ENCODE data around the gene ATP6AP1. TPM values are rescaled to one million over a fixed set of nuclear protein-coding genes. Genes with fewer than 3 reads are reported as not detected.
A peak's percentile ranks its signal among the peaks of the same experiment; 100 is the strongest.

ATP6AP1 gene
- total and polyA plus RNA-seq, 9 of the 15 experiments (the other 6 are each of a cell fraction or from before 2014, with no cell fraction given): 8.3 to 90.5 (median 52.9) TPM

GRCh38 chrX:154443479-154443910 is 15.0 kb downstream of the ATP6AP1 start:
- ChIA-PET CTCF (ENCODE audit: low intra/inter-chr PET ratio) (no interaction called here), POLR2A (interaction anchor here (0.7 to 1.1 kb wide), 2 partner anchors 82 to 84 kb away, joined by 3 read pairs; no protein-coding TSS in a partner anchor)
- H3K9me3 ChIP-seq (replicated peaks; ENCODE audit: control insufficient read depth, insufficient read depth, low read depth, low read length): no peaks in the 10 kb centered on the region
- no peak overlapping the region for H2AFZ ChIP-seq (ENCODE audit: low read depth, low read length)
- peaks cover 3% of the 10 kb centered on the region for H3K9me1 ChIP-seq (ENCODE audit: control insufficient read depth, insufficient read depth, low read length)
- H3K4me2 ChIP-seq (ENCODE audit: insufficient read depth, low read length): peak overlapping the region; percentile 68
- H3K9ac ChIP-seq (ENCODE audit: insufficient read depth in 1 of 2, low read depth in 2 of 2, low read length in 2 of 2): peak overlapping the region; percentile 50 to 81; a peak in 3 of 4 replicates
- whole genome bisulfite sequencing (ENCODE audit: insufficient coverage, low coverage, missing lambda C conversion rate): 33% methylated on average over 10 of the region's 10 CpGs
- in situ Hi-C loops (cut with MboI): no loop called here
- no peaks in the 10 kb centered on the region for H3K27me3 ChIP-seq (ENCODE audit: control insufficient read depth in 2 of 2, insufficient read depth in 2 of 2, low read length in 2 of 2)
- peaks cover 25% of the 10 kb centered on the region for H3K79me2 ChIP-seq (ENCODE audit: control insufficient read depth, insufficient read depth, low read length)
- 0 out of 2 replicates have a peak, but pooled peaks cover 4% of the 10 kb centered on the region for H4K20me1 ChIP-seq (replicated peaks; ENCODE audit: control insufficient read depth, insufficient read depth, low read length)
- H3K4me3 ChIP-seq: peak overlapping the region; percentile 76
- peaks cover 66% of the 10 kb centered on the region; the same call in 2 of the 3 replicates for H3K36me3 ChIP-seq (ENCODE audit: control insufficient read depth, insufficient read depth, low read length)
- ATAC-seq (peak; percentile 11), DNase-seq (ENCODE audit: extremely low read depth in 1 of 4, low spot score in 3 of 4) (no peak), FAIRE-seq (no peak)
- intact Hi-C loops (cut with micrococcal nuclease): no loop called here
- peak overlapping the region; percentile 56; the same call in 2 of the 3 replicates for H3K27ac ChIP-seq (ENCODE audit: extremely low read depth, low read depth, low read length)
- peaks cover 9 to 40% of the 10 kb centered on the region in 2 experiments; a peak in 4 of 5 replicates for H3K4me1 ChIP-seq (replicated peaks in 1 of 2; ENCODE audit: control insufficient read depth in 2 of 2, insufficient read depth in 2 of 2, low read length in 2 of 2)
- BruUV-seq (replicated peaks): no TSS peak
- TF ChIP-seq PTRF (tag; IDR thresholded peaks at IDR 0.05) (no peak), NKRF (IDR thresholded peaks at IDR 0.05; ENCODE audit: borderline replicate concordance) (no peak), PHF8 (IDR thresholded peaks at IDR 0.05; ENCODE audit: borderline replicate concordance, low read length) (no peak), ZBTB5 (IDR thresholded peaks at IDR 0.05) (no peak), KDM5B (IDR thresholded peaks at IDR 0.05; ENCODE audit: insufficient replicate concordance, low read depth, low read length) (no peak), SUPT5H (IDR thresholded peaks at IDR 0.05) (peak; percentile 44; the same call in 1 of the 2 replicates), GTF2F1 (IDR thresholded peaks at IDR 0.05; ENCODE audit: low read depth, low read length) (no peak), E2F8 (IDR thresholded peaks at IDR 0.05; ENCODE audit: low read depth, partially characterized antibody) (peak; percentile 36)

Measured in K562 (cell line).